K562 (cell line): ENCODE results near the gene ARID3A. TPM values are rescaled to one million over a fixed set of nuclear protein-coding genes. Genes with fewer than 3 reads are reported as not detected.

Source experiments
- CBFA2T2 ChIP-seq: fragments of 450-650 bp; conservative IDR thresholded peaks from 2 replicates; pipeline ENCODE4 v1.6.1; 2017; ENCODE audit warnings: mild to moderate bottlenecking
- CC2D1A ChIP-seq: fragments of 450-650 bp; IDR thresholded peaks from 2 replicates; pipeline ENCODE4 v1.6.1; 2017; ENCODE audit warnings: mild to moderate bottlenecking
- HNRNPK ChIP-seq: fragments of 200-400 bp; formaldehyde crosslinking; IDR thresholded peaks from one replicate; pipeline ENCODE4 v1.6.1; 2018; ENCODE audit warnings: mild to moderate bottlenecking, low read depth, low read length; ENCODE audit not compliant: poor library complexity, severe bottlenecking
- MAFK ChIP-seq: IDR thresholded peaks from 2 replicates; pipeline ENCODE4 v1.6.1; 2011; ENCODE audit warnings: low read length, improper control_type of control experiment
- MEF2D ChIP-seq: conservative IDR thresholded peaks from 2 replicates; pipeline ENCODE4 v1.6.1; 2016; ENCODE audit warnings: low read depth, missing genetic modification characterization, missing compliant biosample characterization
- MTA1 ChIP-seq: fragments of 450-650 bp; IDR thresholded peaks from 2 replicates; pipeline ENCODE4 v1.6.1; 2017; ENCODE audit warnings: borderline replicate concordance
- SAFB ChIP-seq: fragments of 200-400 bp; formaldehyde crosslinking; IDR thresholded peaks from 2 replicates; pipeline ENCODE4 v1.6.1; 2017; ENCODE audit warnings: low read depth, low read length, borderline replicate concordance
- SMAD1 ChIP-seq: fragments of 150-350 bp; IDR thresholded peaks from 2 replicates; pipeline ENCODE4 v1.6.1; 2014; ENCODE audit warnings: low read length, low read depth; ENCODE audit not compliant: partially characterized antibody
- ZFP30 ChIP-seq: fragments of 250-450 bp; sonication (Bioruptor Pico); IDR thresholded peaks from 2 replicates; pipeline ENCODE4 v1.8.0; 2022; ENCODE audit warnings: moderate library complexity, mild to moderate bottlenecking, inconsistent platforms, borderline replicate concordance
- polyA plus RNA-seq, 8 experiments: library from polyadenylated mRNA; depleted of rRNA in 4 of 8; stranded (reverse) in 5 of 8; unstranded in 3 of 8; fragments of >200 nt; fragmentation: Nextera tagmentation in 2 of 8; fragmentation: Illumina TruSeq in 1 of 8; extraction: Ambion mirVana in 2 of 8; extraction: Trizol in 1 of 8; gene quantifications; 2 replicates each; pipeline versions ENCODE4 v1.2.1 to v1.2.3, GENCODE V29; 2011 to 2014; ENCODE audit warnings: inconsistent platforms in 1 of 8, missing spikeins in 1 of 8
- total RNA-seq, 7 experiments: library from RNA; depleted of rRNA in 6 of 7; stranded (reverse); fragments of >200 nt in 6 of 7; fragmentation: Illumina TruSeq in 2 of 7; extraction: Trizol in 2 of 7; gene quantifications; 2 replicates each; pipeline versions ENCODE4 v1.2.1 to v1.2.3, GENCODE V29; 2011 to 2021; ENCODE audit warnings: low replicate concordance in 1 of 7
- TF ChIP-seq, protein P1 (sequence below): fragments of 450-650 bp; IDR thresholded peaks from 2 replicates; pipeline ENCODE4 v1.6.1; 2016; ENCODE audit warnings: mild to moderate bottlenecking, moderate library complexity
- TF ChIP-seq, protein P2 (sequence below): sonication (generic); formaldehyde crosslinking; IDR thresholded peaks from 2 replicates; pipeline ENCODE4 v1.8.0; 2022; ENCODE audit warnings: missing genetic modification reagents, mild to moderate bottlenecking, moderate library complexity, borderline replicate concordance
- TF ChIP-seq, protein P3 (sequence below): fragments of 450-650 bp; IDR thresholded peaks from 2 replicates; pipeline ENCODE4 v1.6.1; 2018; ENCODE audit warnings: mild to moderate bottlenecking, low read depth; ENCODE audit not compliant: partially characterized antibody

Gene ARID3A
- total and polyA plus RNA-seq, 9 of the 15 experiments (the other 6 are each of a cell fraction or from before 2014, with no cell fraction given) = 1.4 to 118 (median 31.2) TPM

DNA sequence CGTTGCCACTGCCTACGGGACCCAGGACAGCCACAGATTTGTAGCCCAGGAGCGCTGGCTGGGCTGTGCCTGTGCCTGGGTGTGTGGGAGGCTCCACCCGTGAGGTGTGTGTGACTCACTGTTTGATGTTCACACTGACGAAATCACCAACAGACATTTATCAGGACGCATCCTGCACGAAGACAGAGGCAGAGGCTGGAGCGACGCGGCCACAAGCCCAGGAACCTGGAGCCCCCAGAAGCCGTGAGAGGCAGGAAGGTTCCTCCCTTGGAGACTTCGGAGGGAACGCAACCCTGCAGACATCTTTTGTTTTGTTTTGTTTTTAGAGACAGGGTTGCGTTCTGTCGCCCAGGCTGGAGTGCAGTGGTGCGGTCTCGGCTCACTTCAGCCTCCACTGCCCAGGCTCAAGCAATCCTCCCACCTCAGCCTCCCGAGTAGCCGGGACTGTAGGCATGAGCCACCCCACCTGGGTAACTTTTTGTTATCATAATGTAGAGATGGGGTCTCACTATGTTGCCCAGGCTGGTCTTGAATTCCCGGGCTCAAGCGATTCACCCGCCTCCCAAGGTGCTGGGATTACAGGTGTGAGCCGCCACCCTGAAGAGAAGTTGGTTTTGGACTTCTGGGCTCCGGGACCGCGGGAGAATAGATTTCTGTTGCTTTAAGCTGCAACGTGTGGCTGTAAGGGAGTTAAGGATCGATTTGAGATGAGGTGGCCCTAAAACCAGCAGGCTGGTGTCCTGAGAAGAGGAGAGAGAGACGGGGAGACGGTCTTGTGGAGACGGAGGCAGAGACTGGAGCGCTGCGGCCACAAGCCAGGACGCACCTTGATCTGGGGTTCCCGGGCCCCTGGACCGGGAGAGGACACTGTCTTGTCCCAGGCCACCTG lies 33.4 kb downstream of the ARID3A start (continued):
- TF ChIP-seq, protein P1, sequence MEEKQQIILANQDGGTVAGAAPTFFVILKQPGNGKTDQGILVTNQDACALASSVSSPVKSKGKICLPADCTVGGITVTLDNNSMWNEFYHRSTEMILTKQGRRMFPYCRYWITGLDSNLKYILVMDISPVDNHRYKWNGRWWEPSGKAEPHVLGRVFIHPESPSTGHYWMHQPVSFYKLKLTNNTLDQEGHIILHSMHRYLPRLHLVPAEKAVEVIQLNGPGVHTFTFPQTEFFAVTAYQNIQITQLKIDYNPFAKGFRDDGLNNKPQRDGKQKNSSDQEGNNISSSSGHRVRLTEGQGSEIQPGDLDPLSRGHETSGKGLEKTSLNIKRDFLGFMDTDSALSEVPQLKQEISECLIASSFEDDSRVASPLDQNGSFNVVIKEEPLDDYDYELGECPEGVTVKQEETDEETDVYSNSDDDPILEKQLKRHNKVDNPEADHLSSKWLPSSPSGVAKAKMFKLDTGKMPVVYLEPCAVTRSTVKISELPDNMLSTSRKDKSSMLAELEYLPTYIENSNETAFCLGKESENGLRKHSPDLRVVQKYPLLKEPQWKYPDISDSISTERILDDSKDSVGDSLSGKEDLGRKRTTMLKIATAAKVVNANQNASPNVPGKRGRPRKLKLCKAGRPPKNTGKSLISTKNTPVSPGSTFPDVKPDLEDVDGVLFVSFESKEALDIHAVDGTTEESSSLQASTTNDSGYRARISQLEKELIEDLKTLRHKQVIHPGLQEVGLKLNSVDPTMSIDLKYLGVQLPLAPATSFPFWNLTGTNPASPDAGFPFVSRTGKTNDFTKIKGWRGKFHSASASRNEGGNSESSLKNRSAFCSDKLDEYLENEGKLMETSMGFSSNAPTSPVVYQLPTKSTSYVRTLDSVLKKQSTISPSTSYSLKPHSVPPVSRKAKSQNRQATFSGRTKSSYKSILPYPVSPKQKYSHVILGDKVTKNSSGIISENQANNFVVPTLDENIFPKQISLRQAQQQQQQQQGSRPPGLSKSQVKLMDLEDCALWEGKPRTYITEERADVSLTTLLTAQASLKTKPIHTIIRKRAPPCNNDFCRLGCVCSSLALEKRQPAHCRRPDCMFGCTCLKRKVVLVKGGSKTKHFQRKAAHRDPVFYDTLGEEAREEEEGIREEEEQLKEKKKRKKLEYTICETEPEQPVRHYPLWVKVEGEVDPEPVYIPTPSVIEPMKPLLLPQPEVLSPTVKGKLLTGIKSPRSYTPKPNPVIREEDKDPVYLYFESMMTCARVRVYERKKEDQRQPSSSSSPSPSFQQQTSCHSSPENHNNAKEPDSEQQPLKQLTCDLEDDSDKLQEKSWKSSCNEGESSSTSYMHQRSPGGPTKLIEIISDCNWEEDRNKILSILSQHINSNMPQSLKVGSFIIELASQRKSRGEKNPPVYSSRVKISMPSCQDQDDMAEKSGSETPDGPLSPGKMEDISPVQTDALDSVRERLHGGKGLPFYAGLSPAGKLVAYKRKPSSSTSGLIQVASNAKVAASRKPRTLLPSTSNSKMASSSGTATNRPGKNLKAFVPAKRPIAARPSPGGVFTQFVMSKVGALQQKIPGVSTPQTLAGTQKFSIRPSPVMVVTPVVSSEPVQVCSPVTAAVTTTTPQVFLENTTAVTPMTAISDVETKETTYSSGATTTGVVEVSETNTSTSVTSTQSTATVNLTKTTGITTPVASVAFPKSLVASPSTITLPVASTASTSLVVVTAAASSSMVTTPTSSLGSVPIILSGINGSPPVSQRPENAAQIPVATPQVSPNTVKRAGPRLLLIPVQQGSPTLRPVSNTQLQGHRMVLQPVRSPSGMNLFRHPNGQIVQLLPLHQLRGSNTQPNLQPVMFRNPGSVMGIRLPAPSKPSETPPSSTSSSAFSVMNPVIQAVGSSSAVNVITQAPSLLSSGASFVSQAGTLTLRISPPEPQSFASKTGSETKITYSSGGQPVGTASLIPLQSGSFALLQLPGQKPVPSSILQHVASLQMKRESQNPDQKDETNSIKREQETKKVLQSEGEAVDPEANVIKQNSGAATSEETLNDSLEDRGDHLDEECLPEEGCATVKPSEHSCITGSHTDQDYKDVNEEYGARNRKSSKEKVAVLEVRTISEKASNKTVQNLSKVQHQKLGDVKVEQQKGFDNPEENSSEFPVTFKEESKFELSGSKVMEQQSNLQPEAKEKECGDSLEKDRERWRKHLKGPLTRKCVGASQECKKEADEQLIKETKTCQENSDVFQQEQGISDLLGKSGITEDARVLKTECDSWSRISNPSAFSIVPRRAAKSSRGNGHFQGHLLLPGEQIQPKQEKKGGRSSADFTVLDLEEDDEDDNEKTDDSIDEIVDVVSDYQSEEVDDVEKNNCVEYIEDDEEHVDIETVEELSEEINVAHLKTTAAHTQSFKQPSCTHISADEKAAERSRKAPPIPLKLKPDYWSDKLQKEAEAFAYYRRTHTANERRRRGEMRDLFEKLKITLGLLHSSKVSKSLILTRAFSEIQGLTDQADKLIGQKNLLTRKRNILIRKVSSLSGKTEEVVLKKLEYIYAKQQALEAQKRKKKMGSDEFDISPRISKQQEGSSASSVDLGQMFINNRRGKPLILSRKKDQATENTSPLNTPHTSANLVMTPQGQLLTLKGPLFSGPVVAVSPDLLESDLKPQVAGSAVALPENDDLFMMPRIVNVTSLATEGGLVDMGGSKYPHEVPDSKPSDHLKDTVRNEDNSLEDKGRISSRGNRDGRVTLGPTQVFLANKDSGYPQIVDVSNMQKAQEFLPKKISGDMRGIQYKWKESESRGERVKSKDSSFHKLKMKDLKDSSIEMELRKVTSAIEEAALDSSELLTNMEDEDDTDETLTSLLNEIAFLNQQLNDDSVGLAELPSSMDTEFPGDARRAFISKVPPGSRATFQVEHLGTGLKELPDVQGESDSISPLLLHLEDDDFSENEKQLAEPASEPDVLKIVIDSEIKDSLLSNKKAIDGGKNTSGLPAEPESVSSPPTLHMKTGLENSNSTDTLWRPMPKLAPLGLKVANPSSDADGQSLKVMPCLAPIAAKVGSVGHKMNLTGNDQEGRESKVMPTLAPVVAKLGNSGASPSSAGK = peak; percentile 43
- TF ChIP-seq CC2D1A (no peak), ZFP30 (CRISPR knock-in tag) (no peak), MEF2D (tag) (no peak), HNRNPK (no peak), SAFB (no peak), MTA1 (peak; percentile 51; the same call in 1 of the 2 replicates), MAFK (no peak), SMAD1 (no peak), CBFA2T2 (no peak)
- TF ChIP-seq, protein P2, sequence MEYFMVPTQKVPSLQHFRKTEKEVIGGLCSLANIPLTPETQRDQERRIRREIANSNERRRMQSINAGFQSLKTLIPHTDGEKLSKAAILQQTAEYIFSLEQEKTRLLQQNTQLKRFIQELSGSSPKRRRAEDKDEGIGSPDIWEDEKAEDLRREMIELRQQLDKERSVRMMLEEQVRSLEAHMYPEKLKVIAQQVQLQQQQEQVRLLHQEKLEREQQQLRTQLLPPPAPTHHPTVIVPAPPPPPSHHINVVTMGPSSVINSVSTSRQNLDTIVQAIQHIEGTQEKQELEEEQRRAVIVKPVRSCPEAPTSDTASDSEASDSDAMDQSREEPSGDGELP = peak; percentile 76
- TF ChIP-seq, protein P3, sequence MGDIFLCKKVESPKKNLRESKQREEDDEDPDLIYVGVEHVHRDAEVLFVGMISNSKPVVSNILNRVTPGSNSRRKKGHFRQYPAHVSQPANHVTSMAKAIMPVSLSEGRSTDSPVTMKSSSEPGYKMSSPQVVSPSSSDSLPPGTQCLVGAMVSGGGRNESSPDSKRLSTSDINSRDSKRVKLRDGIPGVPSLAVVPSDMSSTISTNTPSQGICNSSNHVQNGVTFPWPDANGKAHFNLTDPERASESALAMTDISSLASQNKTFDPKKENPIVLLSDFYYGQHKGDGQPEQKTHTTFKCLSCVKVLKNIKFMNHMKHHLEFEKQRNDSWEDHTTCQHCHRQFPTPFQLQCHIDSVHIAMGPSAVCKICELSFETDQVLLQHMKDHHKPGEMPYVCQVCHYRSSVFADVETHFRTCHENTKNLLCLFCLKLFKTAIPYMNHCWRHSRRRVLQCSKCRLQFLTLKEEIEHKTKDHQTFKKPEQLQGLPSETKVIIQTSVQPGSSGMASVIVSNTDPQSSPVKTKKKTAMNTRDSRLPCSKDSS = no peak
